ENCODE results near the gene C17orf67. TPM values are rescaled to one million over a fixed set of nuclear protein-coding genes. Genes with fewer than 3 reads are reported as not detected.

The C17orf67 gene
- total and polyA plus RNA-seq, 5 donors, result 0.43 to 1.3 (median 0.95) TPM

DNA sequence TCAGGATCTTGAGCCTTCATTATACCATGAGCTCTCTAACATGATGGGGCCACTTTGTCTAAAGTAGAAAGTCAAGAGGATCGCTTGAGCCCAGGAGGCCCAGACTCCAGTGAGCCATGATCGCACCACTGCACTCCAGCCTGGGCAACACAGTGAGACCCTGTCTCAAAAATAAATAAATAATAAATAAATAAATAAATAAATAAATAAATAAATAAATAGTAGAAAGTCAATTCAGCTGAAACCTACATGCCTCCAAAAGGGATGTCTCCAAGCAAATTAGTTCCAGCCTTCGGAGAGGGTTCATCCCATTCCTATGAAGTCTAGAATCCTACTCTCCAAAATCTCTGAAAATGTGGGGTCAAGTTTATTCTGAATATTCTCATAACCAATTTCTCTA lies 26.0 kb downstream of the C17orf67 start:
- Histone ChIP-seq H3K9me3 (ENCODE audit: control insufficient read depth, low read length) (no peaks in the 10 kb centered on the region), H3K4me3 (ENCODE audit: low read length) (no peak overlapping the region), H3K27me3 (ENCODE audit: control insufficient read depth, insufficient read depth) (no peaks in the 10 kb centered on the region), H3K4me1 (ENCODE audit: control insufficient read depth, insufficient read depth, low read length) (no peaks in the 10 kb centered on the region), H3K27ac (ENCODE audit: low read length) (no peak overlapping the region)
- ATAC-seq (no peak), DNase-seq (no peak)
- 98% methylated on average over 3 of the region's 3 CpGs for WGBS
- intact Hi-C loops (cut with DNase I), result no loop called here

DNA sequence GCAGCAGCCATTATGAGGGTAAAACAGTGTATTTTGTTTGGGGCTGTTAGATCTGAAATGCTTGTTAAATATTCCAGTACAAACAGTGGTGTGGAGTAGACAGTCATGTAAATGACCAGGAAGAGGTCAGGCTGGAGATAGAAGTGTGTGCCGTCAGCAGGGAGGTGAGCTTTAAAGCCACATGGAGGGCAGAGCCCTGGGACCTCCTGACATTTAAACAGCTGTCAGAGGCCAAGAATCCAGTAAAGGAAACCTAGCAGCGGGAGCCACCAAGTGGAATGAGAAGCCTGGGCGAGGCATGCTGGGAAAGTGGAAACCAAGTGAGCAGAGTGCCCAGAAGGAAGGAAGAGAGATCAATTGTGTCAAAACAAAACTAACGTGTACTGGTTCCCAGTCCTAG lies 26.8 kb downstream of the C17orf67 start:
- WGBS, result 77% methylated on average over 4 of the region's 4 CpGs
- no peak overlapping the region for H3K27ac ChIP-seq (ENCODE audit: low read length)
- peaks cover 4% of the 10 kb centered on the region for H3K4me1 ChIP-seq (ENCODE audit: control insufficient read depth, insufficient read depth, low read length)
- H3K4me3 ChIP-seq (ENCODE audit: low read length), result no peak overlapping the region
- intact Hi-C loops (cut with DNase I), result no loop called here
- no peaks in the 10 kb centered on the region for H3K9me3 ChIP-seq (ENCODE audit: control insufficient read depth, low read length)
- no peak for DNase-seq
- no peak for ATAC-seq
- no peaks in the 10 kb centered on the region for H3K27me3 ChIP-seq (ENCODE audit: control insufficient read depth, insufficient read depth)

DNA sequence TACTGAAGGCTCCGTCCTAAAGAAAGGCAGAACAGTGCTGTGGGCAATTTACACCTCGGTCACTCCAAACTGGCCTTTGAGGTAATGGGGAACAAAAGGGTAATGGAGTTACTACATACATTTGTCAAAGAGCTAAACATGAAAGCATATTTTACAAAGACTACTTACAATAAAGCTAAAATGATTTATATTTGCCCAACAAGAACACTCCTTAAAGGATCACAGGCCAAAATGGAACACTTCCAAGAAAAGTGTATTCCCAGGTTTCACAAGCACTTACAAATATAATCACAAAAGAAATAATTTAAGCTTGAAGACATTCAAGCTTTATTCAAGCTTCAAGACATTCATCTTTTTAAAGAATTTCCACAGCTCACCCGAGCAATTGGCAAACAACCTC lies 29.3 kb downstream of the C17orf67 start:
- no peaks in the 10 kb centered on the region for H3K9me3 ChIP-seq (ENCODE audit: control insufficient read depth, low read length)
- DNase-seq (no peak), ATAC-seq (no peak)
- H3K27me3 ChIP-seq (ENCODE audit: control insufficient read depth, insufficient read depth), result no peaks in the 10 kb centered on the region
- 89% methylated on average over 3 of the region's 3 CpGs for WGBS
- intact Hi-C loops (cut with DNase I), result no loop called here
- no peak overlapping the region for H3K4me3 ChIP-seq (ENCODE audit: low read length)
- H3K27ac ChIP-seq (ENCODE audit: low read length), result no peak overlapping the region
- peaks cover 4% of the 10 kb centered on the region for H3K4me1 ChIP-seq (ENCODE audit: control insufficient read depth, insufficient read depth, low read length)

DNA sequence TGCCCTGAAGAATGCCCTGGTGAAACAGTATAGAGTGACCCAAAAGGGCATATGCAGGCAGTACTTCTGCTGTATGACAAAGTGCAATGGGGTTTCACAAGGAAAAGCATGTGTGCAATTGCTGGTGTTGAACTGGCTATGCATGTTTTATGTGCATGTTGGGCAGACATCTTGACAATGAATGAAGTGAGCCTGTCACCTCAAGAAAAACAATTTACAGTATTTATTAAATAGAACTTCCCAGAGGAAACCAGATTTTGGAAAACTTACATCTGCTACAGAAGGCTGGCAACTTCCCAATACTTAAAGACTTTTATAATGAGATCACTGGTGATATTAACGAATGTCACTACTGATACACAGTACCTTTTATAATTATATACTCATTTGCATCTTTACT lies 30.6 kb downstream of the C17orf67 start:
- 54% methylated on average over 1 of the region's 1 CpG for WGBS
- H3K27ac ChIP-seq (ENCODE audit: low read length), result no peak overlapping the region
- H3K27me3 ChIP-seq (ENCODE audit: control insufficient read depth, insufficient read depth), result no peaks in the 10 kb centered on the region
- no peak for DNase-seq
- intact Hi-C loops (cut with DNase I), result no loop called here
- H3K4me3 ChIP-seq (ENCODE audit: low read length), result no peak overlapping the region
- ATAC-seq, result no peak
- no peaks in the 10 kb centered on the region for H3K9me3 ChIP-seq (ENCODE audit: control insufficient read depth, low read length)
- peaks cover 4% of the 10 kb centered on the region for H3K4me1 ChIP-seq (ENCODE audit: control insufficient read depth, insufficient read depth, low read length)

DNA sequence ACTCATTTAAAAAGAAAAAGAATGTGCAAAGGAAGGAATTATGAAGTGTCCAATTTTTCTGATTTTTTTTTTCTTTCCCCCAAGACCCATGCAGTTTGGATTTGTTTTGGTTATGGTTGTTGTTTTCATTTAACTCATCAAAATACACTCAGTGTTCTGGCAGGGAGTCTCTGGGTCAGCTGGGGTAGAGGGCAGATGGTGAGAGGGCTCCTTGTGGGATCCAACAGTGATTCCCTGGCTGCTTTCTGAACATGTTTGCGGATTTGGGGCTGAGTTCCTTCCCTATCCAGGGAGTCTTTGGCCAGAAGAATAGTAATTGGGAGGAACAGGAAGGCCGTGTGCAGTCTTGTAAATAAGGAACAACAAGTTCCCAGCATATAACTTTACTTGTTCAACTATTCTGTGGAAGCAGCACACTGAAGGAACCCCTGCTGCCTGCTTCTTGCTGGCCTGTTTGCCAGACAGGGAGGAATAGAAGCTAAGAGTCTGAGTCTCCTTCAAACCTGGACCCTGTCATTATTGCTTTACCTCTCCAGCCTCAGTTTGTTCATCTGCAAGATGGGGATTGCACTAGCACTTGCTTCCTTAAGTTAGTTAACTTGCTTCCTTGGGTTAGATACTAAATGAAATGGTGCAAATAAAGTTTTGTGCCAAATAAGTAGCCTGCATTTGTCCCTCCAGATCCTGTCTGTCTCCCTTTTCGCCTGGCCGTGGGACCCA lies 32.1 kb downstream of the C17orf67 start:
- 75% methylated on average over 4 of the region's 4 CpGs for WGBS
- ATAC-seq, result no peak

DNA sequence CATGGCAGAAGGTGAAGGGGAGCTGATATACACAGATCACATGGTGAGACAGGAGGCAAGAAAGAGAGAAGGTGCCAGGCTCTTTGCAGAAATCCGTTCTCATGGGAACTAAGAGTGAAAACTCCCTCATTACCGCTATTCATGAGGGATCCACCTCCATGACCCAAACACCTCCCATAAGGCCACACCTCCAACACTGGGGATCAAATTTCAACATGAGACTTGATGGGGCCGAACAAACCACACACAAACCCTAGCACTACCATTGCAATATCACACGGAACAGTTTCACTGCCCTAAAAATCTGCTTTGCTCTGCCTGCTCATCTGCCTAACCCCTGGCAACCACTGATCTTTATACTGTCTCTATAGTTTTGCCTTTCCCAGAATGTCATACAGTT lies 34.8 kb downstream of the C17orf67 start:
- 36% methylated on average over 4 of the region's 4 CpGs for WGBS
- no peak overlapping the region for H3K4me3 ChIP-seq (ENCODE audit: low read length)
- ATAC-seq (no peak), DNase-seq (no peak)
- peaks cover 4% of the 10 kb centered on the region for H3K4me1 ChIP-seq (ENCODE audit: control insufficient read depth, insufficient read depth, low read length)
- intact Hi-C loops (cut with DNase I), result no loop called here
- H3K27me3 ChIP-seq (ENCODE audit: control insufficient read depth, insufficient read depth), result no peaks in the 10 kb centered on the region
- H3K9me3 ChIP-seq (ENCODE audit: control insufficient read depth, low read length), result no peaks in the 10 kb centered on the region
- no peak overlapping the region for H3K27ac ChIP-seq (ENCODE audit: low read length)

More for the DNA sequence above, 32.1 kb downstream of the C17orf67 start:
- intact Hi-C loops (cut with DNase I), result no loop called here
- Histone ChIP-seq H3K4me3 (ENCODE audit: low read length) (no peak overlapping the region), H3K27me3 (ENCODE audit: control insufficient read depth, insufficient read depth) (no peaks in the 10 kb centered on the region), H3K9me3 (ENCODE audit: control insufficient read depth, low read length) (no peaks in the 10 kb centered on the region), H3K27ac (ENCODE audit: low read length) (no peak overlapping the region), H3K4me1 (ENCODE audit: control insufficient read depth, insufficient read depth, low read length) (peaks cover 4% of the 10 kb centered on the region)
- DNase-seq, result no peak

DNA sequence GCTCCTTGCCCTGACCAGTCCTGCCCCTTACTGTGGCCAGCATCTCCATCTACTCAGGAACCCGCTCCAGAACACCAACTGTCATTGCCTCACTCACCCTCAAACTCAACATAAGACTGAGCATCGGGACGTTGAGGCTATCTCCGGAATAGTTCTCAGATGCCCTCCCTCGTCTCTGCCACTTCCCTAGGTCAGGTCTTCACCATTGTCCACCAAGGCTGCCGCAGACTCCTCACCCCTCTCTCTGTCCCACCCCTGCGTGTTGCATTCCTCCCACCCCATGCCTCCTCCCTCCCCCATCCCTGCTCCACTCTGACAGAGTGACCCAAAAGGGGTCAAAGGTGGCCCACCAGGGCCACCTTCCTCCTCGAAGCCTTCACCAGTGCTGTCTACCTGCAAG lies 37.2 kb downstream of the C17orf67 start:
- Histone ChIP-seq H3K27me3 (ENCODE audit: control insufficient read depth, insufficient read depth) (no peaks in the 10 kb centered on the region), H3K9me3 (ENCODE audit: control insufficient read depth, low read length) (no peaks in the 10 kb centered on the region), H3K4me3 (ENCODE audit: low read length) (no peak overlapping the region), H3K4me1 (ENCODE audit: control insufficient read depth, insufficient read depth, low read length) (no peaks in the 10 kb centered on the region), H3K27ac (ENCODE audit: low read length) (no peak overlapping the region)
- ATAC-seq (no peak), DNase-seq (no peak)
- intact Hi-C loops (cut with DNase I), result no loop called here
- WGBS, result 84% methylated on average over 8 of the region's 8 CpGs

DNA sequence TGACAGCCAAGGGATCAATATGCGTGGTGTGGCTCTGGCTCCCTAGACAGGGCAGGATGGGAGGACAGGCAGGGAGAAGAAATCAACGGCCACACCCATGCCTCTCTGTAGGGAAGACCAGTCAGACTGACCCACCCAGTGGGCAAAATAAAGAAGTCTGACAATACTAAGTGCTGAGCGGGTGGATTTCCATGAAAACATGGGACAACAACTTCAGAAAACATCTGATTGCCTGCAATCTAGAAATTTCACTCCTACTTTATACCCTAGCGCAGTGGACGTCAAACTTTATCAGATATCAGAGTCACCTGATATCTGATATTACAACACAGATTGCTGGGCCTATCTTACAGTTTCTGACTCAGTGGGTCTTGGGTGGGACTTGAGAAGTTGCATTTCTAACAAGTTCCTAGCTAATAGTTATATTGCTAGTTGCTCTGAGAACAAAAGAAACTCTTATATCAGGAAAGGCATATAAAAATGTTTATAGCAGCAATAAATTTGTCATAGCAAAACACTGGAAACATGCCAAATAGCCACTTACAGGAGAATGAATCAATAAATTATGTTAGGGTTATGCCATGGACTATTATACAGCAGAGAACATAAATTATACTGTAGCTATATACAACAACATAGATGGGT lies 38.4 kb downstream of the C17orf67 start:
- Histone ChIP-seq H3K27ac (ENCODE audit: low read length) (no peak overlapping the region), H3K9me3 (ENCODE audit: control insufficient read depth, low read length) (no peaks in the 10 kb centered on the region), H3K4me1 (ENCODE audit: control insufficient read depth, insufficient read depth, low read length) (no peaks in the 10 kb centered on the region), H3K4me3 (ENCODE audit: low read length) (no peak overlapping the region), H3K27me3 (ENCODE audit: control insufficient read depth, insufficient read depth) (no peaks in the 10 kb centered on the region)
- WGBS, result 74% methylated on average over 5 of the region's 5 CpGs
- DNase-seq, result no peak
- ATAC-seq, result no peak
- intact Hi-C loops (cut with DNase I), result no loop called here

DNA sequence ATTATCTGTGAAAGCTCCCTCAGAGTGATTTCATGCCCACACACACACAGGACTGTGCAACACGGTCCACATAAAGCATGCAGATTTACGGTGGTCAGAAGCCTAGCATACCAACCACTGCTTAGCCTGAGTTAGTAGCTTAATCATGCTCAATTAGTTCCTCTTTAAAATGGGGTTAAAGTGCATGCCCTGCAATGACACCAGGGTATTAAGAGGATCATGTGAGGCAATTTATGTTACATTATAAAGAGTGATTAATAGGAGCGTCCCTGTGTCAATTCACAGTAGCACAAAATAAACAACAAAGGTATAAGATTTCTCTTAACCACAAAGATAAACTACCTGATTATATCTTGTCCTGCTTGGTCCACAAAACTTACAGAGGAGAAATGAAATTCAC lies 39.8 kb downstream of the C17orf67 start:
- Histone ChIP-seq H3K27ac (ENCODE audit: low read length) (no peak overlapping the region), H3K27me3 (ENCODE audit: control insufficient read depth, insufficient read depth) (no peaks in the 10 kb centered on the region), H3K4me3 (ENCODE audit: low read length) (no peak overlapping the region), H3K9me3 (ENCODE audit: control insufficient read depth, low read length) (no peaks in the 10 kb centered on the region), H3K4me1 (ENCODE audit: control insufficient read depth, insufficient read depth, low read length) (no peaks in the 10 kb centered on the region)
- DNase-seq, result no peak
- WGBS, result 52% methylated on average over 3 of the region's 3 CpGs
- intact Hi-C loops (cut with DNase I), result no loop called here
- ATAC-seq, result no peak

DNA sequence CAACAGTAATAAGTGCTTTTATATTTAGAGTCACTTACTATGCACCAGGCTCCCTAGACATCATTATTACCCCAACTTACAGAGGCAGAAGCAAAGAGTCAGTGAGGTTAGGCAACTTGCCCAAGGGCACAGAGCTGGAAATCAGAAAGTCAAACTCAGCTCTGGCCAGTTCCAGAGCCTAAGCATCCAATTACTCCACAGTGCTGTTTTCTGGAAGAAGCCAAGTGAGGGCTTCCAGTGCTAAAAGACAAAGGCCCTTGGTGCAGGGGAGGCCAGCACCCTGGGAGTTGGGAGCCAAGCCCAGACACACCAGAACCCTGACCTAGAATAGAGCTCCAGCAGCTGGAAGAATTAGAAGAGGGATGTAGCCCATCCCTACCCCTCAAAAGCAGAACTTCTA lies 40.2 kb downstream of the C17orf67 start:
- H3K27ac ChIP-seq (ENCODE audit: low read length), result no peak overlapping the region
- no peaks in the 10 kb centered on the region for H3K27me3 ChIP-seq (ENCODE audit: control insufficient read depth, insufficient read depth)
- no peak for DNase-seq
- ATAC-seq, result no peak
- H3K4me1 ChIP-seq (ENCODE audit: control insufficient read depth, insufficient read depth, low read length), result no peaks in the 10 kb centered on the region
- H3K9me3 ChIP-seq (ENCODE audit: control insufficient read depth, low read length), result no peaks in the 10 kb centered on the region
- no peak overlapping the region for H3K4me3 ChIP-seq (ENCODE audit: low read length)
- intact Hi-C loops (cut with DNase I), result no loop called here

DNA sequence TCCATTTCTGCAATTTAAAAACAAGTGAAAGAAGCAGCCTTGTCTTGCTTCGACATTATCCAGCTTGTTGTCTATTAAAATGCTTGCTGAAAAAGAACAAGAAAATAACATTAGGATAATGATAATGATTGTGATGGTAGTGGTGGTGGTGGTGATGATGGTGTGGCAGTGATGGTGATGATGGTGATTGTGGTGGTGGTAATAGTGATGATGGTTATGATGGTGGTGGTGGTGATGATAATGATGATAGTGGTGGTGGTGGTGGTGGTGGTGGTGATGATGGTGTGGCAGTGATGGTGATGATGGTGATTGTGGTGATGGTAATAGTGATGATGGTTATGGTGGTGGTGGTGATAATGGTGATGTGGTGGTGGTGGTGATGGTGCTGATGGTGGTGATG lies 41.5 kb downstream of the C17orf67 start:
- Histone ChIP-seq H3K9me3 (ENCODE audit: control insufficient read depth, low read length) (no peaks in the 10 kb centered on the region), H3K4me3 (ENCODE audit: low read length) (no peak overlapping the region), H3K4me1 (ENCODE audit: control insufficient read depth, insufficient read depth, low read length) (no peaks in the 10 kb centered on the region), H3K27ac (ENCODE audit: low read length) (no peak overlapping the region), H3K27me3 (ENCODE audit: control insufficient read depth, insufficient read depth) (no peaks in the 10 kb centered on the region)
- 100% methylated on average over 1 of the region's 1 CpG for WGBS
- ATAC-seq (no peak), DNase-seq (no peak)
- intact Hi-C loops (cut with DNase I), result no loop called here

Measured in right cardiac atrium (tissue), 5 donors.